HG02623 (cell line): ENCODE data around the gene SLC44A3.

Experiments used
- ATAC-seq: cut with Tn5 transposase; IDR thresholded peaks from one replicate; pipeline ENCODE4 v1.9.1; 2021; ENCODE audit warnings: moderate library complexity; ENCODE audit not compliant: unreplicated experiment

Gene SLC44A3, protein sequence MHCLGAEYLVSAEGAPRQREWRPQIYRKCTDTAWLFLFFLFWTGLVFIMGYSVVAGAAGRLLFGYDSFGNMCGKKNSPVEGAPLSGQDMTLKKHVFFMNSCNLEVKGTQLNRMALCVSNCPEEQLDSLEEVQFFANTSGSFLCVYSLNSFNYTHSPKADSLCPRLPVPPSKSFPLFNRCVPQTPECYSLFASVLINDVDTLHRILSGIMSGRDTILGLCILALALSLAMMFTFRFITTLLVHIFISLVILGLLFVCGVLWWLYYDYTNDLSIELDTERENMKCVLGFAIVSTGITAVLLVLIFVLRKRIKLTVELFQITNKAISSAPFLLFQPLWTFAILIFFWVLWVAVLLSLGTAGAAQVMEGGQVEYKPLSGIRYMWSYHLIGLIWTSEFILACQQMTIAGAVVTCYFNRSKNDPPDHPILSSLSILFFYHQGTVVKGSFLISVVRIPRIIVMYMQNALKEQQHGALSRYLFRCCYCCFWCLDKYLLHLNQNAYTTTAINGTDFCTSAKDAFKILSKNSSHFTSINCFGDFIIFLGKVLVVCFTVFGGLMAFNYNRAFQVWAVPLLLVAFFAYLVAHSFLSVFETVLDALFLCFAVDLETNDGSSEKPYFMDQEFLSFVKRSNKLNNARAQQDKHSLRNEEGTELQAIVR

GRCh38 chr1:94819945-94820746 lies at the start of gene SLC44A3:
SLC44A3 (plus strand) TSS chr1:94820357; CDS start chr1:94820452, 95 bp downstream.
- no peak for ATAC-seq

DNA sequence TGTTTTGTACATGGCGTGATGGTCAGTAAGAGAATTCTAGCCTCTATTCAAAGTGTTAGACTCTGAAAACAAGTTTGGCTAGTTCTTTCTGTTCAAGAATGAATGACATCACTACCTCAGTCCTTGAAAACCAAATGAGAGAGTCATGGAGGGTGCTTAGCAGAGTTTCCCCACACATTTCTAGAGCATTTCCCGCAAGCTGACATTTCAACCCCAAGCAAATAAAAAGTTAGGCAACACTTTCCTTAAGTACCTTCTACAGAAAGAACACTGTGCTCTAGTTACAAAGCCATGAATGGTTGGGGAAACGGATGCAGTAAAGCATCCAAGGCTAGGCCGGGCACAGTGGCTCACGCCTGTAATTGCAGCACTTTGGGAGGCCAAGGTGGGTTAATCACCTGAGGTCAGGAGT lies 47.9 kb upstream of the SLC44A3 start:
- no peak for ATAC-seq

DNA sequence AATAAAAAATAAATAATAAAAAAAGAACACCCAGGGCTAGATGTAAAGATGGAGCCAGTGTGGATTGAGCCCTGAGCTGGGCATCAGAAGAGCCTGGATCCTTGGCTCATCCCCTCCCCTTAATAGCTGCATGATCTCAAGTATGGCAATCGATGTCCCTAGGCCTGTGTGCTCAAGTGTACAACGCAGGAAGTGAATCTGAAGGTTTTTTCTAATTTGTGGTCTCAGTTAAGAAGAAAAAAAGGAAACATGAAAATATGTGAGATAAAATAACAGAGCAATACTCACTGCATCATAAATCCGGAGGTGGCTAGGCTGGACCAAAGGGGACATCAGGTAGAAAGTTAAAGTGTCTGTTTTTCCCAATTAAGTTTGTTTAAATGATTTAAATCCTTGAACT lies 47.3 kb upstream of the SLC44A3 start:
- ATAC-seq, result no peak

- ATAC-seq, result no peak
Observed at GRCh38 chr1:94773296-94773809, 46.8 kb upstream of the SLC44A3 start.

- ATAC-seq, result no peak
Observed at GRCh38 chr1:94773931-94774422, 46.2 kb upstream of the SLC44A3 start.

DNA sequence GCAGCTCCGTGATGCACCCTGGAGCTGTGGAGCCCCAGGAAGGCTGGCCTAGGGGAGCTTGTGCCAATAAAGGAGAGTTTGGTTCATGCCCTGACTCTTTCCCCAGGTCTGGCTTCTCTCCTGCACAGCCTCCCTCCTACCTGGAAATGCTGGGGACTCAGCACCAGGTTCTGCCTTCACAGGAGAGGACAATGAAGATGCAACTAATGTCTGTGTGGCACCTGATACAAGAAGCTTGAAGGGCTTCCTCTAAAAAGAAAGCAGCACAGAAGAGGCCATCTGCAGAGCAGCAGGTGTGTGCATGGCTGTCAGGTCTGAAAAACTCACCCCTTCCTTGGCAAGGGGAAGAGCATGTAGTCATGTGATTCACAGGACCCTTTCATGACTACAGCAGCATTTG lies 43.7 kb upstream of the SLC44A3 start:
- ATAC-seq, result no peak

- no peak for ATAC-seq
Observed at GRCh38 chr1:94777281-94777680, 42.9 kb upstream of the SLC44A3 start.

DNA sequence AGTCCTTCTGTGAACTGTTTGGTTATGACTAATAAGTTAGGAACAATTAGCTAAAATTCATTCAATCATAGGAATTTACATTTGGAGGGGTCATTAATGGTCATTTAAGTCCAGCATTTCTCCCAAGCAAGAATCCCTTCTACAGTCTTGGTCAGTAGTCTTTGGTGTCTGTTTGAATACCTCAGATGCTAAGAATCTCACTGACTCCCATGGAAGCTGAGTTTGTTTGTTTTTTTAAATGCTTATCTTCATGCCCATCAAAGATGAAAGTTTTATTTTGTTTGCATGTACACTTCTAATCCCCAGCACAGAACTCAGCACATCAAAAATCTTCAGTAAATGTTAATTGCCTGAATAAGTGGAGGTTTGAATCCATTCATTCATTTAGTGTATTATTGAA lies 41.3 kb upstream of the SLC44A3 start:
- no peak for ATAC-seq

DNA sequence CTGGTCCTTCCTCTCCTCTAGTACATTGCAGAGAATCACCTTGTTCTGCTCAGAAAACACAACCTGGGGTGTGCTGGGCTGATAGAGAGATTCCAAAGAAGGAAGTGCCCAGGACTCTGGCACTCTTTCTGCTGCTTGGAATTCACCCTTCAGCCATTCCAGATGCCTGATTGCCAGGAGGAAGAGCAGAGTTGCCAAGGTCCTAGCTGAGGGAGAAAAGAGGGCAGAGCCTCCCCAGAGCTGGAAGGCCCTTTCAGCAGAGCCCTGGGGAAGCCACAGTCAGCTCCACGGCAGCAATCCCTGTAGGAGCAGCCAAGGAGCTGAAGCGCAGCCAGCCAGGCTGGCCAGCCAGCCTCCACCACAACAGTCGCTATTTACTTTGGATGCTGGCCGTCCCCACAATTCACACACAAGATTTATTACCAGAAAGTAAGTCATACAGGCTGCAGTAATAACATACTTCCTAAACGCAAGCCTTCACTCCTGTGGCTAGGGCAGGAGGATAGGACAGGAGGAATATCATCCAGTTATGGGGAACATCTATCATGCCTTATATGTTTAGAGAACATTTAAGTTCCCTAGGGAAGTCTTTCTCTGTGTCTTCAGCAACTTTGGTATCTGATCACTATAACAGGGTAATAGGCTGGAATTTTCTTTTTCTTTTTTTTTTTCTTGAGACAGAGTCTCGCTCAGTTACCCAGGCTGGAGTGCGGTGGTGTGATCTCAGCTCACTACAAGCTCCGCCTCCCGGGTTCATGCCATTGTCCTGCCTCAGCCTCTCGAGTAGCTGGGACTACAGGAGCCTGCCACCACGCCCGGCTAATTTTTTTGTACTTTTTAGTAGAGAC lies 36.6 kb upstream of the SLC44A3 start:
- no peak for ATAC-seq

GRCh38 chr1:94784190-94784515 lies 36.0 kb upstream of the SLC44A3 start:
- ATAC-seq, result no peak

DNA sequence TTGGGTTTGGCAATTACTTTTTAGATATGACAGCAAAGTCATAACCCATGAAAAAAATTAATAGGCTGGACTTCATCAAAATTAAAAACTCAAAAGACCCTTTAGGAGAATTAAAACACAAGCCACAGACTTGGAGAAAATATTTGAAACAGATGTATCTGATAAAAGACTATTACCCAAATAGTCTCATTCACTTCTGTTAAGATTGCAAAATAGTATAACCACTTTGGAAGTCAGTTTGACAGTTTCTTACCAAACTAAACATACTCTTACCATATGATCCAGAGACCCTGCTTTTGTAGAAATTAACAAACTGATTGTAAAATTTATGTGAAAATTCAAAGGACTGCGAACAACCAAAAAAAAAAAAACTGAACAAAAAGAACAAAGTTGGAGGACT lies 32.5 kb upstream of the SLC44A3 start:
- ATAC-seq, result no peak

- no peak for ATAC-seq
Observed at GRCh38 chr1:94790246-94790645, 29.9 kb upstream of the SLC44A3 start.

DNA sequence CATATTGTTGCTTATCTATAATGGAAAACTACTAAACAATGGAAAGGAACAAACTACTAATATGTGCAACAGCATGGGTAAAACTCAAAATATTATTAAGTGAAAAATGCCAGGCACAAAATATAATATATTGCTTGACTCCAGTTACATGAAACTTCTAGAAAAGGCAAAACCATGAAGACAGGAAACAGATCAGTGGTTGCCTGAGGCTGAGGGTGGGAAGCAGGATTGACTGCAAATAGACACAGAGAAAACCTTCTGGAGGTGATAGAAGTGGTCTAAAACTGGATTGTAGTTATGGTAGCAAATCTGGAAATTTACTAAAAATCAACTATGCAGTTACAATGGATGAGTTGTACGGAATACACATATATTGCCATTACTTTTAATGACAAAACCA lies 29.5 kb upstream of the SLC44A3 start:
- no peak for ATAC-seq

GRCh38 chr1:94792473-94793295 lies 27.5 kb upstream of the SLC44A3 start:
- ATAC-seq, result peak; percentile 98

GRCh38 chr1:94793296-94793656 lies 26.9 kb upstream of the SLC44A3 start:
- ATAC-seq, result no peak

GRCh38 chr1:94795434-94795833 lies 24.7 kb upstream of the SLC44A3 start:
- no peak for ATAC-seq

DNA sequence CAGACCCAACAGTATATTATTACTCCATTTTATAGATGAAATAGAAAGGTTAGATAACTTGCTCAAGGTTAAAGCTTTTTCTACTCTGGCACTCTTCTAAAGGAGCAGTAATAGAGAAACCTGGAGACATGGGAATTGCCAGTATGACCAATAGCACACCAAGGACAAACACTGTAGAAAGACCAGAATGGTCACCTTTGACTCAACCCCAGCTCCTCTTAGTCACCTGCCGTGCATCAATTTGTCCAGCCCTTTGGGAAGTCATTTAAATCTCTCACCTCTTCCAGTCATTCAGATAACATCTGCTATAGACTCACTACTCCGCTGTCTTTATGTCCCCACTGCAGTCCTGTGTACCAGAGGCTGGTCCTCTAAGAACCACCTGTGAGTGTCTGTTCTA lies 23.9 kb upstream of the SLC44A3 start:
- ATAC-seq, result no peak

GRCh38 chr1:94797291-94797690 lies 22.9 kb upstream of the SLC44A3 start:
- ATAC-seq, result no peak

- ATAC-seq, result no peak
Observed at GRCh38 chr1:94798054-94798453, 22.1 kb upstream of the SLC44A3 start.

GRCh38 chr1:94798462-94798861 lies 21.7 kb upstream of the SLC44A3 start:
- no peak for ATAC-seq
